Measurements from ENCODE around the gene CCDC183.

GRCh38 chr9:136852664-136853595 is 56.8 kb downstream of the CCDC183 start:
- peak in 2 of 3 donors; percentile 3 to 54 for TF ChIP-seq POLR2AphosphoS5 (IDR thresholded peaks at IDR 0.05)
- TF ChIP-seq CTCF (IDR thresholded peaks at IDR 0.05 in 8 of 11, conservative IDR thresholded peaks at IDR 0.05 in 3 of 11), result no peak
- no peak for TF ChIP-seq POLR2A (IDR thresholded peaks at IDR 0.05)

All from spleen (tissue), 7 donors.